SJCRH30 (cell line): Measurements from ENCODE around the gene ILF2. TPM values are rescaled to one million over a fixed set of nuclear protein-coding genes. Genes with fewer than 3 reads are reported as not detected.
"Not testable (repeated sequence)": the region's sequence is repeated elsewhere in the genome, so short reads cannot be mapped to it uniquely, and the experiment has no call there.

Experiments
- DNase-seq, 2 experiments: peaks; one replicate each; pipeline ENCODE4 v3.0.0-alpha.2; 2015 to 2020
- H3K27ac ChIP-seq: fragments of 250-450 bp; sonication (Bioruptor Pico); 2 replicates; pipeline ENCODE4 v1.5.1; 2020; ENCODE audit warnings: mild to moderate bottlenecking, moderate library complexity
- H3K27me3 ChIP-seq: fragments of 250-450 bp; sonication (Bioruptor Pico); 2 replicates; pipeline ENCODE4 v1.5.1; 2020; ENCODE audit warnings: mild to moderate bottlenecking, moderate library complexity
- H3K36me3 ChIP-seq: fragments of 250-450 bp; sonication (Bioruptor Pico); 2 replicates; pipeline ENCODE4 v1.5.1; 2020; ENCODE audit warnings: mild to moderate bottlenecking, moderate library complexity
- H3K4me1 ChIP-seq: fragments of 250-450 bp; sonication (Bioruptor Pico); 2 replicates; pipeline ENCODE4 v1.5.1; 2020; ENCODE audit warnings: mild to moderate bottlenecking, moderate library complexity
- H3K4me3 ChIP-seq: fragments of 250-450 bp; sonication (Bioruptor Pico); 2 replicates; pipeline ENCODE4 v1.5.1; 2020; ENCODE audit warnings: mild to moderate bottlenecking, moderate library complexity
- H3K9me3 ChIP-seq: fragments of 250-450 bp; sonication (Bioruptor Pico); replicated peaks from 2 replicates; pipeline ENCODE4 v1.5.1; 2020; ENCODE audit warnings: mild to moderate bottlenecking, moderate library complexity
- total RNA-seq: library from RNA; depleted of rRNA; stranded (reverse); fragments of >200 nt; shearing (Covaris generic); gene quantifications from 2 replicates; pipeline ENCODE4 v1.2.3, GENCODE V29; 2014

The ILF2 gene
- total RNA-seq, 1 experiment from 2014 or later = 380 TPM

GRCh38 chr1:153669606-153670005 is 1.2 kb downstream of the ILF2 start:
- Histone ChIP-seq H3K4me1 (peaks cover 3% of the 10 kb centered on the region; the same call in 1 of the 2 replicates), H3K9me3 (no peaks in the 10 kb centered on the region), H3K27me3 (no peaks in the 10 kb centered on the region), H3K36me3 (peaks cover 52% of the 10 kb centered on the region), H3K4me3 (peak overlapping the region; percentile 73), H3K27ac (no peak overlapping the region)
- no peak for DNase-seq

- not testable (repeated sequence) for H3K4me1 ChIP-seq, H3K4me3 ChIP-seq, H3K27ac ChIP-seq, DNase-seq, H3K9me3 ChIP-seq, H3K27me3 ChIP-seq
- H3K36me3 ChIP-seq = peaks cover 61% of the 10 kb centered on the region
Measured at GRCh38 chr1:153668672-153669071, 2.1 kb downstream of the ILF2 start.

GRCh38 chr1:153667439-153667838 is 3.4 kb downstream of the ILF2 start:
- peaks cover 74% of the 10 kb centered on the region for H3K36me3 ChIP-seq
- H3K27ac ChIP-seq = no peak overlapping the region
- DNase-seq = no peak
- peaks cover 3% of the 10 kb centered on the region; the same call in 1 of the 2 replicates for H3K4me1 ChIP-seq
- no peaks in the 10 kb centered on the region for H3K27me3 ChIP-seq
- no peaks in the 10 kb centered on the region for H3K9me3 ChIP-seq
- H3K4me3 ChIP-seq = no peak overlapping the region

DNA sequence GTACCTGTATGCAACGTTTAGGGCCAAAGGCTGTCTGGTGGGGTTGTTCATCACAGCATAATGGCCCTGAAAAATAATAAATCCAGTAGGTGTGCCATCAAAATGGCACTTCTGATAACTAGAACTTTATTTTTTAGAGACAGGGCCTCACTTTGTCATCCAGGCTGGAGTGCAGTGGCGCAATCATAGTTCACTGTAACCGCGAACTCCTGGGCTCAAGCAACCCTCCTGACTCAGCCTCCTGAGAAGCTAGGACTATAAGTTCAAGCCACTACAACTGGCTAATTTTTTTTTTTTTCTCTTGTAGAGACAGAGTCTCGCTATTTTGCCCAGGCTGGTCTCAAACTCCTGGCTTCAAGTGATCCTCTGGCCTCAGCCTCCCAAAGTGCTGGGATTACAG is 7.6 kb downstream of the ILF2 start:
- Histone ChIP-seq H3K36me3 (peaks cover 73% of the 10 kb centered on the region), H3K4me1 (no peaks in the 10 kb centered on the region), H3K9me3 (no peaks in the 10 kb centered on the region), H3K4me3 (no peak overlapping the region), H3K27ac (no peak overlapping the region), H3K27me3 (no peaks in the 10 kb centered on the region)
- DNase-seq = no peak

DNA sequence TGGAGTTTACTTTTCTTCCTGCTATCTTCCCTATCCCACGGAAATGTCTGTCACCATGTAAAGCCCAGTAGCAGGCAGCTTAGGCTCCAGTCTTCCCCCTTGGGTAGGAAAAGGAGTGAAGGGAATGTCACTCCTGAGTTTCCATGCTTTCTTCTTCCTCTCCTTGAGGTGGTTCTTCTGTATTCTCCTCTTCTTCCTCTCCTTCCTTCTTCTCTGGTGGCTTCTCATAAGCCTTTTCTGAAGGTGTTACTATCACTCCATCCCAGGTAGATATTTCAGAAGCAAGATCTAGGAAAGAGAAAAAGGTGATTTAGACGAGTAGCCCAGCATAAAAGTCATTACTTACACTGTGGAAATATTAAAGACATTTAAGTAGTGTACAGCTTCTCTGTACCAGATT is 8.5 kb downstream of the ILF2 start:
- Histone ChIP-seq H3K27me3 (no peaks in the 10 kb centered on the region), H3K4me3 (no peak overlapping the region), H3K36me3 (peaks cover 64% of the 10 kb centered on the region), H3K9me3 (no peaks in the 10 kb centered on the region), H3K4me1 (no peaks in the 10 kb centered on the region), H3K27ac (no peak overlapping the region)
- no peak for DNase-seq

DNA sequence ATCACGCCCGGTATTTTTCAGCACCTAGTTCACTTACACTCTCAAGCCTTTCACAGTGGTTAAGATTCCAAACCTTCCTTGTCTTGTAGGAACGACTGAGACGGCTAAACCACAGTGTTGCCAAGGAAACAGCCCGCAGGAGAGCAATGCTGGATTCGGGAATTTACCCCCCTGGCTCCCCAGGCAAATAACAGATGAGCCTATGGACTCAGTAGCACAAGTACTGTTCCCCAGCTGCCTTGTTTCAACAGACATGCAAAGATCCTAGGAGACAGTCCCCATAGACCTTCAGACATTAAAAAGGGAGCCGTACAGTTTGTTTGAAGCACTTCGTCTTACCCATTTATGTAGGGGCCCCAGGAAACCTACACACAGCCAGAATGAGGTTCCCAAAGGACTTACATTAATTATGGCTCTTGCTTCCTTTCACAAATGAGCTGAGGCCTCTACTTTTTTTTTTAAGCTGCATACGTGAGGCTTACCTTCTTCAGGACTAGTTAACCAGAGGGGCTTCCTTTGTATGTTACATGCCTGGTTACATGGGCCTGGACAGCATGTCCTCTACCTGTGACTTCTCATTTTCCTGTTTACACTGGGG is 9.6 kb downstream of the ILF2 start:
- no peak overlapping the region for H3K4me3 ChIP-seq
- H3K9me3 ChIP-seq = no peaks in the 10 kb centered on the region
- no peaks in the 10 kb centered on the region for H3K4me1 ChIP-seq
- H3K27me3 ChIP-seq = no peaks in the 10 kb centered on the region
- DNase-seq = no peak
- H3K27ac ChIP-seq = no peak overlapping the region
- peaks cover 53% of the 10 kb centered on the region for H3K36me3 ChIP-seq

GRCh38 chr1:153659656-153660055 is 11.1 kb downstream of the ILF2 start:
- DNase-seq = no peak
- Histone ChIP-seq H3K27me3 (no peaks in the 10 kb centered on the region), H3K9me3 (no peaks in the 10 kb centered on the region), H3K4me1 (no peaks in the 10 kb centered on the region), H3K27ac (no peak overlapping the region), H3K36me3 (peaks cover 38% of the 10 kb centered on the region), H3K4me3 (peak overlapping the region; percentile 92; the same call in 1 of the 2 replicates)

DNA sequence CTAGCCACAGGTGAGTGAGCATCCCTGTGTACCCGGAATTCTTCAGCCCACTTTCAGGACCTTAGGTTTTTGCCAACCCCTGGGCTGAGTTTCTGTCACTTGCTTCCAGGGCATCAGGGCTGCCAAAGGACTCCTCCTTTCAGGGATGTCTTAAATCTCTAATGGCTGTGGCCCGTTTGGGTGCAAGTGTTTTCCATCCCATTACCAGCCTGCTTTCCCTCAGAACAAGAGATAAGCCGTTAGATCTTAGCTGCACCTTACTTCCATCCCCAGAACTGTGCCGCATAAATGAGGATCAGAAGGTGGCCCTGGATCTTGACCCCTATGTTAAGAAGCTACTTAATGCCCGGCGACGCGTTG is 11.6 kb downstream of the ILF2 start:
- DNase-seq = peak in 1 of 2 experiments; percentile 12
- no peaks in the 10 kb centered on the region for H3K27me3 ChIP-seq
- H3K4me3 ChIP-seq = peak overlapping the region; percentile 92
- H3K9me3 ChIP-seq = no peaks in the 10 kb centered on the region
- no peaks in the 10 kb centered on the region for H3K4me1 ChIP-seq
- H3K36me3 ChIP-seq = peaks cover 33% of the 10 kb centered on the region
- H3K27ac ChIP-seq = no peak overlapping the region; the same call in 1 of the 2 replicates

DNA sequence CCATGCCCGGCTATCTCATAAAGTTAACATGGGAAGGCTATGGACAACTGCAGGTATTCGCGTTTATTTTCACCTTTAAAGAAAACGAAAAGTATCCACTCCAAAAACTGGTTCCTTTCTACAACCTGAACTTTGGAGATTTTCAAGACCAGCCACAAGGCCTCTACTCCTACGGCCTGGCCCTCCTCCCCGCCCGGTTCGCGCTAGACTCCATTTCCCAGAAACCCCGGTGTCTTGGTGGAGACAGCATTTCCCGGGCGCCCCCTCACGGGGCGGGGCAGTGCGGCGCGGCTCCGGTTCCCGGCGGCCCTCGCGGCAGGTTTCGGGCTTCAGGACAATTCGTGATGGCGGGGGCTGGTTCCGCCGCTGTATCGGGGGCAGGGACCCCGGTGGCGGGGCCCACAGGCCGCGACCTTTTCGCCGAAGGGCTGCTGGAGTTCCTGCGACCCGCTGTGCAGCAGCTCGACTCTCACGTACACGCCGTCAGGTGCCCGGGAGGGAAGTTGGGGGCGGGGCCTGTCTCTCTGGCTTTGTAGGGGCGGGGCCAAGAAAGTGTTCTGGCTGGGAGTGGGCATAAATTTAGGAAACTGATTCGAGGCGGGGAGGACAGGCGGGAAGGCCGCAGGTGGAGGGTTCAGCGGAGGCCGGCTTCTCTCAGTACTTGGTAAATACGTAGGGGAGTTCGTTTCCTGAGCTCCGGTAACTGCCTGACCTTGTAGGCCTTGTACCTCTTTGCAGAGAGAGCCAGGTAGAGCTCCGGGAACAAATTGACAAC is 12.2 kb downstream of the ILF2 start, which contains the start of gene SNAPIN:
TSS of gene SNAPIN (plus strand) at position 304 of the 775 bp plus-strand sequence. CDS start at position 345, 41 bp downstream.
- peak within 1 kb of the TSS; percentile 92 for H3K4me3 ChIP-seq

DNA sequence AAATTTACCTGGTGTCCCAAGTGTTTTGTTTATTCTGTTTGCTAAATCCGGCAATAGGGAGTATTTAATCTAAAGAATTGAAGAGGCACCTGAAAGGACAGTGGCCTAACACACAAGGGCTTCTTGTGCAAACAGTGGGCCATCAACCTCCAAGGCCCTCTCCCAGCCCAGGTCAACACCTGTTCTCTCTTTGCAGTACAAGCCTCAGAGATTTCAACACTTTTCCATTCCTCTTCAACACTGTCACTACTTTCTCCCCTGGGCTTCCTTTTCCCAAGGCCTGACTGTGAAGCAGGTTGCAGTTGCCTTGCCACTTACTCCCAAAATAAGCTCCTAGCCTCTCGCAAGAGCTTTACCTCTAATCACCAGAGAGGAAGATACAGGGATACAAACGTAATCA is 15.5 kb downstream of the ILF2 start:
- H3K36me3 ChIP-seq = no peaks in the 10 kb centered on the region
- peak in 1 of 2 experiments; percentile 26 for DNase-seq
- no peak overlapping the region for H3K4me3 ChIP-seq
- H3K9me3 ChIP-seq = no peaks in the 10 kb centered on the region
- no peaks in the 10 kb centered on the region for H3K27me3 ChIP-seq
- H3K4me1 ChIP-seq = no peaks in the 10 kb centered on the region
- no peak overlapping the region for H3K27ac ChIP-seq

More for the DNA sequence above, 12.2 kb downstream of the ILF2 start, which contains the start of gene SNAPIN:
- peaks cover 27% of the 10 kb centered on the region for H3K36me3 ChIP-seq
- H3K4me1 ChIP-seq = no peaks in the 10 kb centered on the region
- H3K27me3 ChIP-seq = no peaks in the 10 kb centered on the region
- peak; percentile 88 to 90 for DNase-seq
- no peaks in the 10 kb centered on the region for H3K9me3 ChIP-seq
- peak within 1 kb of the TSS; percentile 53 for H3K27ac ChIP-seq

DNA sequence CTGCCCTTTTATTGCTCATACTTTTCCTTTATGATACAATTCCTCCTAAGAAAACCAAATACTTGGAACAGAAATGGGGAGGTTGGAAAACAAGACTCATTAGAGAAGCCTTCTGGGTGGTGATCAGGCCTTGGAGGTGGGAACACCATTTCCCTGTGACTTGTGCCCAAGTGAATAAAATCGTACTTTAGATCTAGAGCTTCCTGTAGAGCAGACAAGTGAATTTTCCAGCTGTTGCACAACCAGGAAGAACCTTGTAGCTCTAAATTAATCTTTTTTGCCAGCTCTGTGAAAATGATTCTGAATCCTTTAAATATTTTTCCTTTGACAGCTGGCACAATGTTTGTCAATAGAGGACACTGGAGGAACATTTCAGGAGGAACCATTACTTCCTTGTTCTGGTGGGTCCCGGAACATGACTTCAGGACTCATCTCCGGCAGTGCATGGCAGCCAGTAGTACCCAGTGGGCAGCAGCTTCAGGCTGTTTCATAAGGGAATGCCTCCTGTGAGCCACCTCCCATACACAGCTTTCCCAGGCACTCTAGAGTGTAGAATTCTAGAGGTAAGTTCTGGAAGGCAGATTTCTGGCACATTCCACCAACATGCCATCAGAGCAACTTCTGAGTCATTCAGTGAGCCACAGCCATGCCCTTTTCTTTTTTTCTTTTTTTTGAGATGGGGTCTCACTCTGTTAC is 17.8 kb downstream of the ILF2 start:
- Histone ChIP-seq H3K36me3 (no peaks in the 10 kb centered on the region), H3K27ac (no peak overlapping the region), H3K9me3 (no peaks in the 10 kb centered on the region), H3K27me3 (no peaks in the 10 kb centered on the region), H3K4me3 (no peak overlapping the region), H3K4me1 (no peaks in the 10 kb centered on the region)
- DNase-seq = no peak

DNA sequence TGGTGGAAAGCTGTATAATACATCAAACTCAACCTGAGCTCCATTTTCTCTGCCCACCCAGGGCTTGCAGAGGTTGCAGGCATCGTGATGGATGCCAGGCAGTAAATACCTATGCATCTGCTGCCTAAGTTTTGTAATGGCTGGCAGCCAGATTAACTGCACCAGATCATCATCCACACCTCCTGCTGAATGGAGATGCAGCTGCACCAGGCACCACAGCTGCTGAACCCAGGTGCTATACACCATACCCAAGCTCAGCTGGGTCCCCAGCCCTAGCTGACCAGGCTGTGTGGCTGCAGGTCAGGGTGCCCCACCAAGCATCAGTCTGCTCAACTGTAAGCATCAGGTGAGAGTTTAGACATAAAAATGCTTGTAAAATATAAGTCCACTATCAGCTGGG is 19.0 kb downstream of the ILF2 start:
- H3K27me3 ChIP-seq = no peaks in the 10 kb centered on the region
- no peak overlapping the region for H3K27ac ChIP-seq
- no peak for DNase-seq
- no peak overlapping the region for H3K4me3 ChIP-seq
- H3K4me1 ChIP-seq = no peaks in the 10 kb centered on the region
- H3K36me3 ChIP-seq = peaks cover 1% of the 10 kb centered on the region; the same call in 1 of the 2 replicates
- H3K9me3 ChIP-seq = no peaks in the 10 kb centered on the region

DNA sequence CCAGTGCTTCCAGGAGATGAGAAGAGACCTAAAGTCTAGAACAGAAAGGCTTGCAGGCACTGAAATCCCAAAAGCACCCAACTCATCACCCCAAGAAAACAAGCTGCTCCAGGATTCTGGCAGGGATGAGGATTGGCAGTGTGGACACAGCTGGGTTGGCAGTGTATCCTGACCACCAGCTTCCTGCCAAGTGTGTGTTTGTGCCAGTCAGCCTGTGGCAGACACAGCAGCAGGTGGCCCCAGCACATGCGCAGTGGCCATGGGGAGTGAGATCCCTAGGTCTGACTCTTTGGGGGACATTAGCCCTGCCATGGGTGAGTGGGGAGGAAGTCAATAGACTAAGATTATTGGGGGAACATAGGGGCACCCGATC is 20.9 kb downstream of the ILF2 start:
- Histone ChIP-seq H3K4me1 (no peaks in the 10 kb centered on the region), H3K27me3 (no peaks in the 10 kb centered on the region), H3K4me3 (no peak overlapping the region), H3K9me3 (no peaks in the 10 kb centered on the region), H3K36me3 (peaks cover 20% of the 10 kb centered on the region), H3K27ac (no peak overlapping the region)
- no peak for DNase-seq

- no peak overlapping the region for H3K4me3 ChIP-seq
- H3K36me3 ChIP-seq = peaks cover 24% of the 10 kb centered on the region
- no peak for DNase-seq
- no peaks in the 10 kb centered on the region for H3K4me1 ChIP-seq
- no peak overlapping the region for H3K27ac ChIP-seq
- no peaks in the 10 kb centered on the region for H3K9me3 ChIP-seq
- H3K27me3 ChIP-seq = no peaks in the 10 kb centered on the region
Measured at GRCh38 chr1:153649137-153649862, 21.5 kb downstream of the ILF2 start.
